HG02970 (cell line): ENCODE measurements around the gene SLC41A3.
"Not testable (repeated sequence)": the region's sequence is repeated elsewhere in the genome, so short reads cannot be mapped to it uniquely, and the experiment has no call there.

Experiments
- ATAC-seq: cut with Tn5 transposase; IDR thresholded peaks from one replicate; pipeline ENCODE4 v1.9.1; 2021; ENCODE audit warnings: mild to moderate bottlenecking, moderate library complexity, moderate number of reproducible peaks; ENCODE audit not compliant: unreplicated experiment, low FRiP score

The SLC41A3 gene

GRCh38 chr3:125963834-125964233 lies 120.1 kb downstream of the SLC41A3 start:
- not testable (repeated sequence) for ATAC-seq

DNA sequence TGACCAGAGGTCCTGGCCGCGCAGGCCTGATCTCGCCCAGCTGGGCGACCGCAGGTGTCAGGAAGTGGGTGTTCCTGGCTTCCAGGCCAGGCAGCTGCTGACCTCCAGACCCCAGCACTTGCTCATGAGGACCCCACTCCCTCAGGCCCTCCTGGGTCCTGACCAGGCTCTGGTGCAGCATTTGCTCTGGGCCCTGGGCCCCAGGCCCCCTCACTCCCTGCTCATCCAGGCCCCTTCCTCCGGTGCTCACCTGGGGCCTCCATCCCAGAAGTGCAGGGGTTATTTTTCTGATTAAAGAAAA lies 122.7 kb downstream of the SLC41A3 start:
- ATAC-seq, result no peak

DNA sequence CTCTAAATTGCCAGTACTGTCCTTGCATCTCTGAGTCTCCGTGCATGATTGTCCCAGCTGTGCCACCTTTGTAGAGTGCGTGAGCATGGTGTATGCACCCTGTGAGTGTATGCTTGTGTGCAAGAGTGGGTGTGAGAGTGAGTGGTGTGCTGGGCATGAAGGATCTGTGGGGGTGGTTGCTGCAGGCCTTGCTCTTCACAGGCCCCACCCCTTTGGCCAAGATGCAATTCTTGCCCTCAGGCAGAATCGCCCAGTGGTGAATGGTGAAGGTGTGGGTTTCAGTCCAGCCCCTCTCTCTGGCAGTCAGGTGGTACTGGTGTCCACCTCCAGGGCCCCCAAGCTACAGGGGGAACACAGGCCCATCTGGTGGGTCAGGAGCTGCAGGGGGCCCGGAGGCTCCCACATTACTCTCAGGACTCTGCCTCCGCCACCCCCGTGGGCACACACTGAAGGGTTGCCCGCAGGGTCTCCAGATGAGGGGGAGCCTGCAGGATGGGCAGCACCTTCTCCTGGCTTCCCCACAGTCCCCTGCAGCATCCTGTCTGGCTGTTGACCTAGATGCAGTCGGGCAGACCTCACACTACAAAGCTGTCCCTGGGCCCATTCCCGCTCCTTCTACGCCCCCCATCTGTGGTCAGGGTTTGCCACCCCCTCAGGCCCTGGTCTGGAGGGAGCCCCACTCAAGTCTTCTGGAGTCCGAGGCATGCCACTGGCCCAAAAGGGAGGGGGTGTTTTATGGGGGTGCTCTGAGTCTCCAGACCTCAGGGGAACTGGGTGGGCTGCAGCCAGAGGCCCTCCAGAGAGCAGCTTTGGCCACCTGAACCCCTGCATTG lies 123.3 kb downstream of the SLC41A3 start:
- ATAC-seq, result no peak

- no peak for ATAC-seq
These were observed 123.9 kb downstream of the SLC41A3 start for GRCh38 chr3:125960066-125960424.

DNA sequence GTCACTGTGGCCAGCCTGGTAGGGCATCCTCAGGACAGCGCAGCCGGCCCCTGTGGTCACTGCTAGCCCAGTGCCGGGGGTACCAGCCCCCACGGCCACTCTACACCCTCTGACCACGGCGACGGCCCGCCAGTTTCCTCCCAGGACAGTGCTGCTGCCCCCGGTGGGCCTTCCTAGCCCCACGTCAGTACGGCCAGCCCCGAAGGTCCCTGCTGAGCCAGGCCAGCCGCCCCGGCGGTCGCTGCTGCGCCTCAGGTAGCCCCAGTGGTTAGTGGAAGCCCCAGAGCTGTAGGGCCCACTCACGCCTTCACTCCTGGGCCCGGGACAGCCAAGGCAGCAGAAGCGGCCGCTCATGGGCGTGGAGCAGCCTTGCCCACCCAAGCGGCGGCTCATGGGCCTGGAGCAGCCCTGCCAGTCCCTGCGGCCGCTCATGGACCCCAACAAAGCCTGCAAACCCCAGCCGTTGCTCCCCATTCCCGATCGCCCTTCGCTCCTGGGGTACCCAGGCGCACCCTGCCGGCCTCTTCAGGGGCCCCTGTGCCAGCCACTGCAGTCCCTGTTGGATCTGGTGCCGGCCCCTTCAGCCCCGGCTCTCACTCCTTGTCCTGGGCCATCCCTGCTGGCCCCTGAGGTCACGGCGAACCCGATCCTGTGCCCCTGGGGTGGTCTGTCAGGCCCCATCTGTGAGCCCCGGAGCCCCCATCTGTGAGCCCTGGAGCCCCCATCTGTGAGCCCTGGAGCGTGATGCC lies 124.4 kb downstream of the SLC41A3 start:
- no peak for ATAC-seq

- no peak for ATAC-seq
These were observed 125.2 kb downstream of the SLC41A3 start for GRCh38 chr3:125958511-125959316.

DNA sequence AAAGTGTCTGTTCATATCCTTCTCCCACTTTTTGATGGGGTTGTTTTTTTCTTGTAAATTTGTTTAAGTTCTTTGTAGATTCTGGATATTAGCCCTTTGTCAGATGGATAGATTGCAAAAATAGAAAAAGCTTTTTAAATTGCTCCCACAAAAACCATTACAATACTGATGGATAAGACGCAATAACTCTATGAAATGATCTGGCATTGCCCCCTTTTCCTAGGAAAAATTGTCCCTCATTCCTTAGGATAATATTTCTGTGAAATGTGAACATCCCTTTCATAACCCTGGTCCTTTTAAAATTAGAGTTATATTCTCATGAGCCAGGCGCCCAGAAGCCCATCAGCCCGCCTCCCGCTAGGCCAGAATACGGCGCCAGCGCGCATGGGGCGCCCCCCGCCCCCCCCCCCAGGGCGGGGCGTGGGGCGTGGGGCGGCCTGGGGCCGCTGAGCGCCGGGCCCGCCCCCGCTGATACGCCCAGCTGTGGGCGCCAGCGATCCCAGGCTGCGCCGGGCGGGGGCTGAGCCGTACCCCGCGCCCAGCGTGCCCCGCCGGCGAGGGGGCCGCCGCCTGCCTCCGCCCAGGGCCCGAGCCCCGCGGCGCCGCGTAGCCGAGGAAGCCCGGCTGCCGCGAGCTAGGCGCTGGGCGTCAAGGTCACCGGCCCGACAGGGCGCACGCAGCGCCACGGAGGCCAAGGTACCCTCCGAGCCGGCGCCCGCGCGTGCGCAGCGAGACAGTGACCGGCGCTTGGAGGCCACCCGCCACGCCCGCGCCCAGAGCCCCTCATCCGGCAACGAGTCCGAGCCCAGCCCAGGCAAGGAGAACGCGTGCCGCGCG lies 126.0 kb downstream of the SLC41A3 start:
- ATAC-seq, result no peak

DNA sequence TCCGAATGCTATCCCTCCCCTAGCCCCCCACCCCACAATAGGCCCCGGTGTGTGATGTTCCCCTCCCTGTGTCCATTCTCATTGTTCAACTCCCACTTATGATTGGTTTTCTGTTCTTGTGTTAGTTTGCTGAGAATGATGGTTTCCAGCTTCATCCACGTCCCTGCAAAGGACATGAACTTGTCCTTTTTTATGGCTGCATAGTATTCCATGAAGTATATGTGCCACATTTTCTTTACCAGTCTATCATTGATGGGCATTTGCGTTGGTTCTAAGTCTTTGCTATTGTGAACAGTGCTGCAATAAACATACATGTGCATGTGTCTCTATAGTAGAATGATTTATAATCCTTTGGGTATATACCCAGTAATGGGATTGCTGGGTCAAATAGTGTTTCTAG lies 126.9 kb downstream of the SLC41A3 start:
- not testable (repeated sequence) for ATAC-seq
